ENCODE results near the gene GRM3. TPM values are rescaled to one million over a fixed set of nuclear protein-coding genes. Genes with fewer than 3 reads are reported as not detected.

Gene GRM3
- total RNA-seq, 1 experiment from 2014 or later: not detected

DNA sequence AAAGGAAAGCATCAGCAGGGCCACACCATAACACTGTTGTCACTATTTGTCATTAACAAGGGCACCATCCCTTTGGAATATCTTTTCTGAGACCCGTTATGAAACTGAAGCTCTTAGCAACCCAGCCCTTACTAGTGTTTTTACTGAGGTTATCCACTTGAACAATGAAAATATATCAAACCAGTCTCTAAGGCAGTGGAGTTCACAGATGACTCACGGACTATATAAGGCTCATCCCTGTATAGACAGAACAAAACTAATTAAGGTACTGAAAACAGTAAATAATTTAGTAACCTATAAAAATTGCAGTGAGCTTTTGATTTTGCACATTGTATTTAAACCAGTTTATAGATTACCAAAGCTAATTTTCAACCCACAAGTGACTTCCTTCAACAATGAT, 219.7 kb downstream of the GRM3 start:
- Mint-ChIP-seq H3K27ac (ENCODE audit: unreplicated experiment) (no peak overlapping the region), H3K4me1 (ENCODE audit: low read depth, unreplicated experiment) (no peaks in the 10 kb centered on the region), H3K27me3 (ENCODE audit: unreplicated experiment) (no peaks in the 10 kb centered on the region), H3K9me3 (ENCODE audit: low read depth, unreplicated experiment) (no peaks in the 10 kb centered on the region), H3K36me3 (ENCODE audit: insufficient read depth, unreplicated experiment) (no peaks in the 10 kb centered on the region), H3K4me3 (ENCODE audit: low read depth, unreplicated experiment) (no peak overlapping the region)
- BruUV-seq (replicated peaks): no TSS peak
- TF ChIP-seq, protein P1, sequence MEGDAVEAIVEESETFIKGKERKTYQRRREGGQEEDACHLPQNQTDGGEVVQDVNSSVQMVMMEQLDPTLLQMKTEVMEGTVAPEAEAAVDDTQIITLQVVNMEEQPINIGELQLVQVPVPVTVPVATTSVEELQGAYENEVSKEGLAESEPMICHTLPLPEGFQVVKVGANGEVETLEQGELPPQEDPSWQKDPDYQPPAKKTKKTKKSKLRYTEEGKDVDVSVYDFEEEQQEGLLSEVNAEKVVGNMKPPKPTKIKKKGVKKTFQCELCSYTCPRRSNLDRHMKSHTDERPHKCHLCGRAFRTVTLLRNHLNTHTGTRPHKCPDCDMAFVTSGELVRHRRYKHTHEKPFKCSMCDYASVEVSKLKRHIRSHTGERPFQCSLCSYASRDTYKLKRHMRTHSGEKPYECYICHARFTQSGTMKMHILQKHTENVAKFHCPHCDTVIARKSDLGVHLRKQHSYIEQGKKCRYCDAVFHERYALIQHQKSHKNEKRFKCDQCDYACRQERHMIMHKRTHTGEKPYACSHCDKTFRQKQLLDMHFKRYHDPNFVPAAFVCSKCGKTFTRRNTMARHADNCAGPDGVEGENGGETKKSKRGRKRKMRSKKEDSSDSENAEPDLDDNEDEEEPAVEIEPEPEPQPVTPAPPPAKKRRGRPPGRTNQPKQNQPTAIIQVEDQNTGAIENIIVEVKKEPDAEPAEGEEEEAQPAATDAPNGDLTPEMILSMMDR (IDR thresholded peaks at IDR 0.05; ENCODE audit: unreplicated experiment): no peak
- DNase-seq: no peak
- CTCF ChIA-PET: no interaction called here
- intact Hi-C loops (cut with micrococcal nuclease; ENCODE audit: unreplicated experiment): no loop called here

DNA sequence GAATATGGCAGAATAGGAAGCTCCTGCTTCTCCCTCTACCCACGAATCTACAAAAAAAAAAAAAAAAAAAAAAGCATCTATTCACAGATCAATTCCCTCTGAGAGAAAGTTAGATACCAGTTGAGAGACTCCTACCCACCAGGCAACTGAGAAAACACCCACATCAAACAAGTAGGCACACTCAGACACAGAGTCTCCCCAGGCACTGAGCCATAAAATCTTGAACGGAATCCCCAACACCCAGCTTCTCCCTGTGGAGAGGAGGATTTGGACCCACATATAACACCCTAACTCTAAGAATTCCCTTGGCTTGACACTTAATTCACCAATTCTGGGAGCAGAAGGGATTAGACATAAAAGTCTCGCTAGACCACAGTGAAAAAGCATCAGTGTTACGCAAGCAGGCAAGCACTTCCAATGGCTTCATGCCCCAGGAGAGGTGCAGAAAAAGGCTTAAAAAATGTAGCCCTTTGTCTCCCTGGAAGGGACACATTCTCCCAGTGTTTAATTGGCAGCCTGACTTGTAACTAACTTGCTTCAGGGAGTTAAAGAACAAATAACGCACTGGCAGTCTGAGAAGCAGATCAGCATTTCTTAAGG, 223.6 kb downstream of the GRM3 start:
- H3K27me3 Mint-ChIP-seq (ENCODE audit: unreplicated experiment): no peaks in the 10 kb centered on the region
- BruUV-seq (replicated peaks): no TSS peak
- intact Hi-C loops (cut with micrococcal nuclease; ENCODE audit: unreplicated experiment): no loop called here
- CTCF ChIA-PET: no interaction called here
- H3K27ac Mint-ChIP-seq (ENCODE audit: unreplicated experiment): no peak overlapping the region
- no peak for DNase-seq
- peaks cover 3% of the 10 kb centered on the region for H3K9me3 Mint-ChIP-seq (ENCODE audit: low read depth, unreplicated experiment)
- H3K36me3 Mint-ChIP-seq (ENCODE audit: insufficient read depth, unreplicated experiment): no peaks in the 10 kb centered on the region
- H3K4me1 Mint-ChIP-seq (ENCODE audit: low read depth, unreplicated experiment): no peaks in the 10 kb centered on the region
- TF ChIP-seq, protein P1 (IDR thresholded peaks at IDR 0.05; ENCODE audit: unreplicated experiment): no peak
- no peak overlapping the region for H3K4me3 Mint-ChIP-seq (ENCODE audit: low read depth, unreplicated experiment)

DNA sequence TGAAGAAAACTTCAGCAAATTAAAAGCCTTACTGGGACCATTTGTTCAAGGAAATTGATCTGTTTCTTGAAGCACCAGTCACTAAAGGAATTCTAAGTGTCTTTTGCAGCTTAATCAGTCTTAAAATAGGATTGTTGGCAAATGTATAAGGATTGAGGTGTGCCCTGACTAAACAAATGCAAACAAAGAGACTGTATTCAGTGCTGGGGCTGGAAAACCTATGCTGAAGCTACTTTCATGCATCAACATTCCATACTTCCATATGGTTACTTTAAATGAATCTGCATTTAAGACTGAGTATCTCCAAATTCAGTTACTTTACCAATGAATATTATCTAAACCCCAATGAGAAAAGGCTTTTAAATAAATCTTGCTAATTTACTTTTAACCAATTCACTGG, 232.4 kb downstream of the GRM3 start:
- H3K27me3 Mint-ChIP-seq (ENCODE audit: unreplicated experiment): no peaks in the 10 kb centered on the region
- H3K4me3 Mint-ChIP-seq (ENCODE audit: low read depth, unreplicated experiment): no peak overlapping the region
- TF ChIP-seq, protein P1 (IDR thresholded peaks at IDR 0.05; ENCODE audit: unreplicated experiment): no peak
- no peaks in the 10 kb centered on the region for H3K4me1 Mint-ChIP-seq (ENCODE audit: low read depth, unreplicated experiment)
- H3K27ac Mint-ChIP-seq (ENCODE audit: unreplicated experiment): no peak overlapping the region
- intact Hi-C loops (cut with micrococcal nuclease; ENCODE audit: unreplicated experiment): no loop called here
- H3K9me3 Mint-ChIP-seq (ENCODE audit: low read depth, unreplicated experiment): no peaks in the 10 kb centered on the region
- H3K36me3 Mint-ChIP-seq (ENCODE audit: insufficient read depth, unreplicated experiment): no peaks in the 10 kb centered on the region
- BruUV-seq (replicated peaks): no TSS peak
- CTCF ChIA-PET: no interaction called here
- no peak for DNase-seq

DNA sequence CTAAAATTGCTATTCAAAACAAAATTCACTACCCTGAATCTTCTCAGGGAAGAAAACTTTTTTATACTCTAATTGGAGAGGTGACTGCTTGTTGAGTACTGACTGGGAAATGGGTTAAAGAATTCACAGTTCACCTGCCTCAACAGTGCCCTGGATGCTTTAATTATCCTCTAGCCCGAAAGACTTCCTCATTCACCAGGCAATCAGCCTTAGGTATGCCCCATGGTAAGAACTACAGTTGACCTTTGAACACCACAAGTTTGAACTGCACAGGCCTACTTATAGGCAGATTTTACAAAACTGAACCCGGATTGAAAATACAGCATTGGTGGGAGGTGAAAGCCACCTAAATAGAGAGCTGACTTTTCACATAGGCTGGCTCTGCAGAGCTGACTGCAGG, 240.4 kb downstream of the GRM3 start:
- Mint-ChIP-seq H3K27ac (ENCODE audit: unreplicated experiment) (no peak overlapping the region), H3K4me1 (ENCODE audit: low read depth, unreplicated experiment) (no peaks in the 10 kb centered on the region), H3K27me3 (ENCODE audit: unreplicated experiment) (no peaks in the 10 kb centered on the region), H3K36me3 (ENCODE audit: insufficient read depth, unreplicated experiment) (peaks cover 3% of the 10 kb centered on the region), H3K9me3 (ENCODE audit: low read depth, unreplicated experiment) (no peaks in the 10 kb centered on the region), H3K4me3 (ENCODE audit: low read depth, unreplicated experiment) (no peak overlapping the region)
- intact Hi-C loops (cut with micrococcal nuclease; ENCODE audit: unreplicated experiment): no loop called here
- CTCF ChIA-PET: no interaction called here
- no TSS peak for BruUV-seq (replicated peaks)
- TF ChIP-seq, protein P1 (IDR thresholded peaks at IDR 0.05; ENCODE audit: unreplicated experiment): no peak
- DNase-seq: no peak

All from Calu3 (cell line).